Stimulated activated CD8-positive, alpha-beta memory T cell treated with anti-CD3 and anti-CD28 coated beads, Interleukin-15, amount 100 ng/mL, for 4 hours (primary cell): Measurements from ENCODE around the gene LHX4.

Experiments used
- DNase-seq, 2 donors: peaks; one replicate each; pipeline ENCODE4 v3.0.0-alpha.2; 2020; ENCODE audit warnings: low read depth in 2 of 2

The LHX4 gene

GRCh38 chr1:180227861-180228647, 2.0 kb upstream of the LHX4 start:
- no peak for DNase-seq

- no peak for DNase-seq
Observed at GRCh38 chr1:180228648-180229482, 1.2 kb upstream of the LHX4 start.

- no peak for DNase-seq
Observed at GRCh38 chr1:180230416-180230790, 339 bp downstream of the LHX4 start.

GRCh38 chr1:180230791-180231505, 884 bp downstream of the LHX4 start:
- DNase-seq, result no peak

- no peak for DNase-seq
Observed at GRCh38 chr1:180231506-180231921, 1.4 kb downstream of the LHX4 start.

GRCh38 chr1:180231936-180232335, 1.9 kb downstream of the LHX4 start:
- DNase-seq, result no peak

- no peak for DNase-seq
Observed at GRCh38 chr1:180232521-180233043, 2.5 kb downstream of the LHX4 start.

- no peak for DNase-seq
Observed at GRCh38 chr1:180233191-180234011, 3.3 kb downstream of the LHX4 start.

GRCh38 chr1:180234369-180235076, 4.5 kb downstream of the LHX4 start:
- DNase-seq, result no peak

GRCh38 chr1:180235077-180235501, 5.0 kb downstream of the LHX4 start:
- DNase-seq, result no peak

- DNase-seq, result no peak
Observed at GRCh38 chr1:180235502-180236239, 5.6 kb downstream of the LHX4 start.

- no peak for DNase-seq
Observed at GRCh38 chr1:180236698-180237509, 6.8 kb downstream of the LHX4 start.

GRCh38 chr1:180237869-180238476, 7.9 kb downstream of the LHX4 start:
- no peak for DNase-seq

GRCh38 chr1:180238675-180239074, 8.6 kb downstream of the LHX4 start:
- DNase-seq, result no peak

GRCh38 chr1:180239145-180240096, 9.4 kb downstream of the LHX4 start:
- no peak for DNase-seq

- no peak for DNase-seq
Observed at GRCh38 chr1:180241716-180242544, 11.9 kb downstream of the LHX4 start.
